GM21526 (cell line): ENCODE results near the gene RSPH6A.

Experiments used
- ATAC-seq: cut with Tn5 transposase; IDR thresholded peaks from one replicate; pipeline ENCODE4 v1.9.1; 2021; ENCODE audit warnings: moderate library complexity; ENCODE audit not compliant: unreplicated experiment, low FRiP score

Gene RSPH6A

GRCh38 chr19:45825917-45826893 is 11.1 kb upstream of the RSPH6A start:
- ATAC-seq: no peak

GRCh38 chr19:45825263-45825605 is 10.1 kb upstream of the RSPH6A start:
- no peak for ATAC-seq

GRCh38 chr19:45824531-45825262 is 9.6 kb upstream of the RSPH6A start:
- no peak for ATAC-seq

- no peak for ATAC-seq
These were observed 8.9 kb upstream of the RSPH6A start for GRCh38 chr19:45824041-45824471.

- ATAC-seq: no peak
These were observed 8.1 kb upstream of the RSPH6A start for GRCh38 chr19:45823182-45823581.

- ATAC-seq: no peak
These were observed 7.6 kb upstream of the RSPH6A start for GRCh38 chr19:45822716-45823115.

- no peak for ATAC-seq
These were observed 6.5 kb upstream of the RSPH6A start for GRCh38 chr19:45821570-45821969.

GRCh38 chr19:45821103-45821521 is 6.0 kb upstream of the RSPH6A start:
- ATAC-seq: no peak

- ATAC-seq: no peak
These were observed 5.5 kb upstream of the RSPH6A start for GRCh38 chr19:45820413-45821102.

- ATAC-seq: no peak
These were observed 4.7 kb upstream of the RSPH6A start for GRCh38 chr19:45819769-45820168.

GRCh38 chr19:45817725-45818301 is 2.7 kb upstream of the RSPH6A start:
- no peak for ATAC-seq

GRCh38 chr19:45817010-45817724 is 2.1 kb upstream of the RSPH6A start:
- peak; percentile 60 for ATAC-seq

- ATAC-seq: no peak
These were observed 1.3 kb upstream of the RSPH6A start for GRCh38 chr19:45816236-45817009.

GRCh38 chr19:45815481-45816216 is 541 bp upstream of the RSPH6A start:
- no peak for ATAC-seq

- no peak for ATAC-seq
These were observed 835 bp downstream of the RSPH6A start for GRCh38 chr19:45814166-45814780.

- no peak for ATAC-seq
These were observed 2.8 kb downstream of the RSPH6A start for GRCh38 chr19:45812297-45812696.

- ATAC-seq: no peak
These were observed 5.4 kb downstream of the RSPH6A start for GRCh38 chr19:45809643-45810159.

- ATAC-seq: no peak
These were observed 9.4 kb downstream of the RSPH6A start for GRCh38 chr19:45805719-45806118.
